GM19239 (cell line): ENCODE results near the gene MALAT1.

ENCODE experiments used
- DNase-seq: peaks from one replicate; pipeline ENCODE4 v3.0.0; 2011; ENCODE audit warnings: low spot score; ENCODE audit not compliant: insufficient read length
- FAIRE-seq: peaks from 2 replicates; lab custom pipeline; 2011; peaks lifted over from hg19 to GRCh38; lab: Jason Lieb, UNC

Gene MALAT1

DNA sequence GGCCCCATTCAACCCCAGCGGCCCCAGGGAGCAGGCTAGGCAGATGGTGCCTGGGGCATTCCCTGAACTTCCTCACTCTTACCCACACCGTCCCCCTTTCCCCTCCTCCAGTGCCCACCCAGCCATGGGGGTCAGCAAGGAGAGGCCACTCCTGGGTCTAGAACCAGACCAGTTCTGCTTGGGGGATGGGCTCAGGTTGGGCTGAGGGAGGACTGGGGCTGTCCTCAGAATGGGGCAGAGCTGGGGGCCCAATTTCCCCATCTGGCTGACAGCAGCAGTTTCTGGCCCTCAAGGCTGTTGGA lies 38.4 kb downstream of the MALAT1 start:
- DNase-seq (no peak), FAIRE-seq (no peak)

DNA sequence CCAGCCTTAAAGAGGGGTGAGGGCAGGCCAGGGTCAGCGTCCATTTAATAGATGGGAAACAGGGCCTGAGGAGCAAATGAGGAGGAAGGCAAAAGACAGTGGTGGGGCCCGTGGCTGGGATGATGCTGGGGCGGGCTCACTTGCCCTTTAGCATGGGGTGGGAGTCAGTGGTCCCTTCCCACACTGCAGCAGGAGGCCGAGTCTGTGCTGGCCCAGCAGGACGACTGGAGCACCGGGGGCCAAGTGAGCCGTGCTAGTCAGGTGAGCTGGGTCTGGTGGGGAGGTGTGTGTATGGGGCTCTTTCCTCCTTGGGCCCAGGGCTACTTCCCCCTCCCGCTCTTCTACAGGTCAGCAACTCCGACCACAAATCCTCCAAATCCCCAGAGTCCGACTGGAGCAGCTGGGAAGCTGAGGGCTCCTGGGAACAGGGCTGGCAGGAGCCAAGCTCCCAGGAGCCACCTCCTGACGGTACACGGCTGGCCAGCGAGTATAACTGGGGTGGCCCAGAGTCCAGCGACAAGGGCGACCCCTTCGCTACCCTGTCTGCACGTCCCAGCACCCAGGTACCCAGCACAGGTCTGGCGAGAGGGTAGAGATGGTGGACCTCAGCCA lies 38.9 kb downstream of the MALAT1 start:
- no peak for DNase-seq
- FAIRE-seq: no peak

DNA sequence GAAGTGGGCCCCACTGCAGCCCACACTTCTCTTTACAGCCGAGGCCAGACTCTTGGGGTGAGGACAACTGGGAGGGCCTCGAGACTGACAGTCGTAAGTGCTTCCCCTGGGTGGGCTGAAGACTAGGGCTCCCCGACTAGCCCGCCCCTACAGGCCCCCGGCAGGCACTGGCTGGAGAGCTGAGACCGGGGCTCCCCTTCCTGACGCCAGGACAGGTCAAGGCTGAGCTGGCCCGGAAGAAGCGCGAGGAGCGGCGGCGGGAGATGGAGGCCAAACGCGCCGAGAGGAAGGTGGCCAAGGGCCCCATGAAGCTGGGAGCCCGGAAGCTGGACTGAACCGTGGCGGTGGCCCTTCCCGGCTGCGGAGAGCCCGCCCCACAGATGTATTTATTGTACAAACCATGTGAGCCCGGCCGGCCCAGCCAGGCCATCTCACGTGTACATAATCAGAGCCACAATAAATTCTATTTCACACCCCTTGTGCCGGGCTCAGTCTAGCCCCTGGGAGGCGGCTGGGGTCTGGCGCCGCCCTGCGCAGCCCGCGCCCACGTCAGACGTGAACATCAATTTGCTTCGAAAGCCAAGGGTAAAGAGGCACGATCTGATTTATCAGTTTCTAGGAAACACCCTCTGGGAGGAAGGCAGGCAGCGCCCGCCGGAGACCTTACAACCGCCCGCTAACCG lies 39.5 kb downstream of the MALAT1 start:
- FAIRE-seq (no peak), DNase-seq (no peak)

DNA sequence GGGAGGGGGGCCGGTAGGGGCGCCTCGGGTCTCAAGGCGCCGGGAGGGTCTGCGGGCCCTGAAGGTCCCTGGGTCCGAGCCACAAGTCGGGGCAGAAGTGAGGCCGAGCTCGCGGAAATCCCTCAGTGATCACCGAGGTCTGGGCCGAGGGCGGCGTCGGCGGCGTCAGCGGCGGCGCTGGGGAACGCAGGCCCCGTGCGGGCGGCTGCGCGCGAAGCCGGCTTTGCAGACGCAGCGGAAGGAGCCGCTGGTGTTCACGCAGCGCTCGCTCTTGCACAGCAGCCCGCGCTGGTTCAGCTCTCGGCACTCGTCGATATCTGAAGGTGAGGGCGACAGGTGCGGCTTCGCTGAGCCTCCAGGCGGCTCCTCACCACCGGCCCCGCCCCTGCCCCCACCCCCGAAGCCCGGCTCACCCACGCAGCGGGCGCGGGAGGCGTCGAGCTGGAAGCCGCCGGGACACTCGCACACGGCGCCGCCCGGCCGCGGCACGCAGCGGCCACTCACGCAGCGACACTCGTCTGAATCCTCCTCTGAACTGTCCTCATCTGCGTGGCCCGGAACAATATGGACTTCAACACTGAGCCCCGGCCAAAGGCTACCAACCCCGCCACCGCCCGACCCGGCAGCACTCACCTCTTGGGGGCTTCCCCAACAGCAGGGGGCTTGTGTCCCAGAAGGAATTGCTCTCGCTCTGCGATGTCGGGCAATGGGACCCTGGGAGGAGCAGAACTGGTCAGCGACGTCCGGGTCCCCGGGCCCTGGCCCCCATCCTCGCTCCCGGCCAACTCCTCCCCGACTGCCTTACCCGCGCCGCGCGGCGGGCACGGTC lies 40.3 kb downstream of the MALAT1 start:
- no peak for FAIRE-seq
- DNase-seq: no peak

DNA sequence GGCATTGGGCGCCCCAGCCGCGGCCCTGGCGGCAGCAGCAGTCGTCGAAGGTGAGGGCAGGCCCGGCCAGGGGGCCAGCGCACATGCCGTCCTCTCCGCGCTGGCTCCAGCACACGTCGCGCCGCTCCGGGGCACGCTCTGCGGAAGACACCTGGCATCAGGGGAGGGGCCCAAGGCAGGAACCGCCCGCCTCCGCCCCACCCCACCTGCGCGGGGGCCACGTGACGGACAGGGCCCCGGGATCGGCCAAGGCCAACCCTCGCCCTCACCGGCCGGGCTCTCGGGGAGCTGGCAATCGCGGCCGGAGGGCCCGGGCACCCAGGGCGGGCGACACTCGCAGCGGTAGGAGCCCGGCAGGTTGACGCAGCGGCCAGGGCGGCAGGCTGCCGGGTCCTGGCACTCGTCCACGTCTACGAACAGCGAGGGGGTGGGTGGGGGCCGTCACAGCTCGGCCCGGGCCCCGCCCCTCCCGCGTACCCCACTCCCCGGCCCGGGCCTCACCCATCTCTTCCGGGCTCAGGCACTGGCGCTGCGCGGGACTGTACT lies 41.0 kb downstream of the MALAT1 start:
- peak; percentile 94 for DNase-seq
- no peak for FAIRE-seq

DNA sequence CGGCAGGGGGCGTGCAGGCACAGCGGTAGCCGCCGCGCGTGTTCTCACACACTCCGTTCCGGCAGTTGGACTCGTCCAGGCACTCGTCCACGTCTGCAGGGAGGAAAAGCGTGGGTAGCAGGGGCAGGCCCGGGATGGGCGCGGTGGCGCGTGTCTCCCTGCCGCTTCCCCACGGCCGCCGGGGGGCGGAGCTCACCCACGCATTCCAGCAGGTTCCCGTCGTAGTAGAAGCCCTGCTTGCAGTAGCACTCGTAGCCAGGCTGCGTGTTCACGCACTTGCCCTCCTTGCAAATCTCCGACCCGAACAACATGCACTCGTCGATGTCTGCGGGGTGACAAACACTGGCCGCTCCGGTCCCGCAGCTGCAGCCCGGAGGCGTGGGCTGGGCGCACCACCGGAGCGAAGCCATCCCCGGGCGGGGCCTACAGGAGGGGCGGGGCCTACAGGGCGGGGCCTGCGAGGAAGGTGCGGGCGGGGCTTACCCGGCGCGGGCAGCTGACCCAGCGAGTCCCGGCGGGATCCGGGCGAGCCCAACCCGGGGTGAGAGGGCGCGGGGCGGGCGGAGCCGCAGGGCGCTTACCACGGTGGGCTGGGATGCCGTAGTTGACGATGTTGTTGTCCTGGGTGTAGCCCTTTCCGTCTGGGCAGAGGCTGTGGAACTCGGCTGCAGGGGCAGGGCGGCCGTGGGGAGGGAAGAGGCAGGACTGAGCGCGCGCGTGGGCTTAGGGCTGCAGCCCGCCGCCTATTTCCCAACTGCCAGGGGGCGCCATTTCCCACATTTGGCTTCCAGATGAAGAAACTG lies 41.6 kb downstream of the MALAT1 start:
- peak; percentile 99 for DNase-seq
- FAIRE-seq: peak; percentile 92

DNA sequence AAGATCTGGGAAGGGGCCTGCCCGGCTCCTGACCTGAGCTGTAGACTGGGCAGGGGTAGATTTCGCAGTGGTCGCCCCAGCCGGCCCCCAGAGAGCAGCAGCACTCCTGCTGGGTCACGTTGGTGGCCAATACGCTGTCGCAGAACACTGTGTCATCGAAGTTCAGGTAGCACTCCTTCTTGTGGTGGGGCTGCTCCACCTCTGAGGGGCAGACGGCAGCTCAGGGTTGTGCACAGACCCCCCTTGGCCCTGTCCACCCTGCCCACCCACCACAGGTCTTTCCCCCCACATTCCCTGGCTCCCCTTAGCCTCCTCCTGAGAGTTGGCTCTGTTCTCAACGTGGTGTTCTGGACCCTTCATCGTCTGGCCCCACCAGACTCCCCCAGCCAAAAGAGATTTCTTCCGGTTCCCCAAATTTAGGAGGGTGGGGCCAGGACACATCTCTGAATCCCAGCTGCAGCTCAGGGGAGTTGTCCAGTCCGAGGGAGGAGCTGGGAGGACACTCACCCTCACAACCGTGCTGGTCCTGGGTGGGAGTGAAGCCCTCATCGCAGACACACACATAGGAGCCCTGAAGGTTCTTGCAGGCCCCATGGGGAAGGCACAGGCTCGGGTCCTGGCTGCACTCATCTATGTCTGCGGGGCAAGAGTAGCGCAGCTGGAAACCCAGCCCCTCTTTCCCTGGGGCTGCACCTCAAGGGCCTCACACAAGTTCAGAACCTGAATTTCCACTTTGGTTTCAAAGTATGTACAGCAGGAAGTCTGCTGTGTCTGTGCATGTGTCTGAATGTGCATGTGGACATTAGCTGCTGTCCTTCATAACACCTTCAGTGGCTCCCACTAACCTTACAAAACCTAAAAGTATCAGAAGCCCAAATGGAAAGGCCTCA lies 42.5 kb downstream of the MALAT1 start:
- DNase-seq (no peak), FAIRE-seq (peak; percentile 47)

DNA sequence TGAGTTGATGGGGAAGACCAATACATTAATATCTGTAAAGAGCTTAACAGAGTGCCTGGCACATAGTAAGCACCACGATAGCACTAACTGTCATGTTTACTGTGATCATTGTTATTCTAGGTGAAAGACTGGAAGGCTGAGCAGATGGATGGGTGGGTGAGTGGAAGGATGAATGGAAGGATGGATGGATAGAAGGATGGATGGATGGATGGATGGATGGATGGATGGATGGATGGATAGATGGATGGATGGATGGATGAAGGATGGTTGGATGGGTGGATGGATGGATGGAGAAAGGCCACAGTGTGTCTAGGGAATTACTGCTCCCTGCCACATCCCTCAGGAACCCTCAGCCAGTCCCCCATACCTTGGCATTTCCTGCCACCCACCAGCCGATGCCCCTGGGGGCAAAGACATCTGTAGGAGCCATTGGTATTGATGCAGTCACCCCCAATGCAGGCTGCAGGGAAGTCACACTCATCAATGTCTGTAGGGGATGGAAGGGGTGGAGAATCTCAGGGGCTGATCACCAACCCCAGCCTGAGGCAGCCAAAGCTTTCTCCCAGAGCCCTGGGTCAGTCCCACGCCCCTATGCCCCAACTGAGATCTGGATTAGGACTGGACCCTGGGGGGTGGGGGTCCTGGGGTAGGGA lies 44.0 kb downstream of the MALAT1 start:
- no peak for DNase-seq
- FAIRE-seq: no peak

DNA sequence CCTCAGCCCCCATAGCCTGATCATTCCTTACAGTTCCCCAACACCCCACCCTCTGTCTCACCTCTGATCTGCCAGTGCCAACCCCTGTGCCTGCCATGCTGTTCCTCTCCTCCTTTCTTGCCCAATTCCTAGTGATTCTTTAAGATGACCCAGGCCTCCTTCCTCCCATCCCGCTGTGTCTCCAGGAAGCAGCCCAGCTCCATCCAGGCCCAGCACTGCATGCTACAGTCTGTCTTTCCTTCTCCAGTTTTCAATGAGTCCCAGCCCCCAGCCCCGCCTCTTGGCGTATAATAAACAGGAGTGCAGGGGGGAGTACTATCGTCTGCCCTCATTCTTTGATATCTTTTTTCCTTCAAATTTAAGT lies 47.0 kb downstream of the MALAT1 start:
- FAIRE-seq (no peak), DNase-seq (no peak)

DNA sequence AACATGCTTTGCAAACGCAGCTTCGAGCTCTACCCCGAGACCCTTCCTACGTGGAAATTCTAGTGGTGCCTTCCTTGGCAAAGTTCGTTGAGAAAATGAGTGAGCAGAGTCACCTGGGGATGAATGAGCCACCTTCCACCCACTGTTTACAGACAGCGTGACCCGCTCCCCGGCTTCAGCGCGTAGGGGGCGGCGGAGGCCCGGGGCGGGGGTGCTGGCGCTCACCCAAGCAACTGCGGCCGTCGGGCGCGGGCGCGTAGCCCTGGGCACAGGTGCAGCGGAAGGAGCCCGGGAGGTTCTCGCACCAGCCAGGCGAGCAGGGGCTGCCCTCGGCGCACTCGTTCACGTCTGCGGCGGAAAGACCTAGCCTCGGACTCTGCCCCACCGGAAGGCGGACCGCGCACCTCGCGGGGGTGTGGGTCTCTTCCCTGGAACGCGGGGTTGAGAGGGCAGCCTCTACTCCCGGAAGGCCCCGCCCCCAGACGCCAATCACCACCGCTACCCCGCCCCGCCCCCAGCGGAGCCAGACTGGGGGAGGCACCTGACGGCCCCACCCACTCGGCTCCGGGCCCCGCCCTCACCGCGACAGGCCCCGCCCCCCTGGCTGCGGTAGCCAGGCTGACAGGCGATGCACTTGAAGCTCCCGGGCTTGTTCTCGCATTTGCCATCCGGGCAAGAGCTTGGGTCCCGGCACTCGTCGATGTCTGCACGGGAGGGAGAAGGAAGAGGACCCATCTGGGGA lies 47.5 kb downstream of the MALAT1 start:
- DNase-seq (peak; percentile 99), FAIRE-seq (peak; percentile 68)

DNA sequence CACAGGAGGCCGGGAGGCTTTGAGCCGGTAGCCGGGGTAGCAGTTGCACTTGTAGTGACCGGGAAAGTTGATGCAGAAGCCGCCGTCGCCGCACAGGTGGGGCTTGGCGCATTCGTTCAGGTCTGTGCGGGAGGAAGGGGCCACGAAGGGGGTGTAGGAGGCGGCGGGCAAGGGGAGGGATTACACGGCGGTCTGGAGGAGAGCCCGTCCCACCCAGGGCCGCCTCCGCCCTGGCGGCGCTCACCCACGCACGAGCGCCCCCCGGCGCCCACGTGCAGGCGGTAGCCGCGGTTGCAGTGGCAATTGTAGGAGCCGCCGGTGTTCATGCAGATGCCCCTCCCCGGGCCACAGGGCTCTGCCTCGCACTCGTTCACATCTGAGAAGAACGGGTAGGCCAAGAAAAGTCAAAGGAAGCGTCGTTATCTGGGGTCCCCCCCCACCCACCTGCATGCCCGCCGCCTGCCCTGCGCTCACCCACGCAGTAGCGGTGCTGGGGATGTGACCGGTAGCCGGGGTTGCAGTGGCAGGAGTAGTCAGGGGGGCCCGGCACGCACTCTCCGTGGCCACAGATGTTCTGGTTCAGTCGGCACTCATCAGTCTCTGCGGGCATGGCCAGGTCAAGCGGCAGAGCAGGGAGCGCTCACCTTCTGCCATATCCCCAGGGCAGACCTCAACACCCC lies 48.7 kb downstream of the MALAT1 start:
- DNase-seq: no peak
- no peak for FAIRE-seq

DNA sequence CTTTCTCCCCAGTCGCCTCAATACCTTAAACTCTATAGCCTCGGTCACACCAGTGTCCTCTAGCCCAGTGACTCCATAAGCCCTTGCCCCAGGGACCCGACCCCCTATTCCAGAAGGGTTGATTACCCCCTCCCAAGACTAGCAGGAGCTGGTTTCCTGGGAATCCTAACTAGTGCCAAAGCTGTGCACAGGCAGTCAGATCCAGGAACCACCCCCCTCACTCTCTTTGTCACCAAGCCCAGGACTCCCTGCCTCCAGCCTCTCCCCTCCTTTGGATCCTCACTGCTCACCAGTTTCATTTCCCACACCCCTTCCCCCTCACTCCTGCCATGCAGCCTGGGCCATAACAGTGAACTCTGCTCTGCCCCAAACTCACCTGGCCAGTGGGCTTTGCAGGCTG lies 49.5 kb downstream of the MALAT1 start:
- no peak for DNase-seq
- FAIRE-seq: no peak

DNA sequence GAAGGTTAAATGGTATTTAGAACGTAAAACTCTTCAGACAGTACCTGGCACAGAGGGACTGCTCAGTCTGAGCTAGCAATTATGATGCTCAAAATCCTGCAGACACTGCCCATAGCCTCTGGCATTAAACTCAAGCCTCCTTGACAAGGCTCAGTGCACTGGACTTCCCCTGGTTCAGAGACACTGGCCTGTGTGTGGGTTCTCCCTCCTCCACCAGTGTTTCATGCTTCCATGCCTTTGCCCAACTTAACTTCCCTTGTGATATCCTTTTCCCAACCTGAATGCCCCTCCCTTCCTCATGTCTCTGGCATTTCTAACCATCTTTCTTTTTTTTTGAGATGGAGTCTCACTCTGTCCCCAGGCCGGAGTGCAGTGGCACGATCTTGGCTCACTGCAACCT lies 50.3 kb downstream of the MALAT1 start:
- FAIRE-seq (no peak), DNase-seq (no peak)

DNA sequence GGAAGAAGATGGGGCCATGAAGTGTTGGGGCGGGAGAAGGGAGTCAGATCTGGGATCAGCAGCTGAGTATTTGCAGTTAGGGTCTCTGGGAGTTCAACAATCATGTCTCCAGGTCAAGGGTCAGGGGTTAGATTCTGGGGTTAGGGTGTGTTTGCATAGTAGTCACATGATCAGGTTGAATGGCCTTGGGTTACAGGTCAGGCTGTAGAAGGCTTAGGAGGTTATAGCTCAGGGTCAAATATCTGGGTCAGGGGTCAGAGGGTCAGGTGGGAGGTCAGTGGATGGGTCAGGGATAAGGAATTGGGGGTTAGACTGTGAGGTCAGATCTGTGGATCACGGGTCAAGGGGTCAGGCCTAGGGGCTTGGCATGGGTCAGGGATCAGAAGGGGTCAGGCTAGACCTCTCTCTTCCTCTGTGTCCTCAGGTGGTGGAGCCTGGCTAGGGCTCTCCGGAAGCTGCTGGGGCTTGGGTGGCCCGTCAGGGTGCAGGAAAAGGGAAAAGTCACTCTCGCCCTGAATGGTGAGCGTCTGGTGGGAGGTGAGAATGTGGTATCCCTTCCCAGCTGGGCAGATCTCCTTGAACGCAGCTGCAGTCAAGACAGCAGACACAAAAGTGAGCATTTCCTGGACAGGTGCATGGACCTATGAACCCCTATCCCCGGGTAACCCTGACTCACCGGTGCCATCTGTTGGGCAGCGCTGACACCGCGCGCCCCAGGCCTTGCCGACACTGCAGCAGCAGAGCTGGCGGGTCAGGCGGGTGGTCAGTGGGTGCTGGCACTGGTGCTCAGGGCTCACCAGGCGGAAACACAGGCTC lies 52.9 kb downstream of the MALAT1 start:
- FAIRE-seq: peak; percentile 77
- DNase-seq: peak; percentile 89

DNA sequence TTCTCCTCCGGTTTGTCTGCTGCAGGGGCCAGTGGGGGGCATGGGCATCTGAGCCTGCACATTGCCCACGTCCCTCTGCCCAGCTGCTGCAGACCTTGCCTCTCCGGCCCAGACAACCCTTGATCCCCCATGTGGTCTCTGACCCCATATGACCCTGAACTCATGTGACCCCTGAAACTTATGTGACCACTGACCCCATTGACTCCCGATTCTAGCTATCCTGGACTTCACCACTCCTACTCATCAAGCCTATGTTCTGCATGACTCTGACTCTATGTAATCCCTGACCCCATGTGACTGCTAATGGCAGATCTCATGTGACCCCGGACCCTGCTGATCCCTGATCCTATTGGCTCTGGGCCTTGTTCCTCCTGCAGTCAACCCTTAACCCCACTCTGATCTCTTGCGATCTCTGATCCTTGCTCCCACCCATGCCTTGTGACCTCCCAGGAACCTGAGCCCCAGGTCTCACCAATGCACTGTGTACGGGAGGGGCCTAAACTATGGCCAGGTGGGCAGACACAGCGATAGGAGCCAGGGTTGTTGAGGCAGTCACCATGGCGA lies 53.6 kb downstream of the MALAT1 start:
- FAIRE-seq (no peak), DNase-seq (no peak)

DNA sequence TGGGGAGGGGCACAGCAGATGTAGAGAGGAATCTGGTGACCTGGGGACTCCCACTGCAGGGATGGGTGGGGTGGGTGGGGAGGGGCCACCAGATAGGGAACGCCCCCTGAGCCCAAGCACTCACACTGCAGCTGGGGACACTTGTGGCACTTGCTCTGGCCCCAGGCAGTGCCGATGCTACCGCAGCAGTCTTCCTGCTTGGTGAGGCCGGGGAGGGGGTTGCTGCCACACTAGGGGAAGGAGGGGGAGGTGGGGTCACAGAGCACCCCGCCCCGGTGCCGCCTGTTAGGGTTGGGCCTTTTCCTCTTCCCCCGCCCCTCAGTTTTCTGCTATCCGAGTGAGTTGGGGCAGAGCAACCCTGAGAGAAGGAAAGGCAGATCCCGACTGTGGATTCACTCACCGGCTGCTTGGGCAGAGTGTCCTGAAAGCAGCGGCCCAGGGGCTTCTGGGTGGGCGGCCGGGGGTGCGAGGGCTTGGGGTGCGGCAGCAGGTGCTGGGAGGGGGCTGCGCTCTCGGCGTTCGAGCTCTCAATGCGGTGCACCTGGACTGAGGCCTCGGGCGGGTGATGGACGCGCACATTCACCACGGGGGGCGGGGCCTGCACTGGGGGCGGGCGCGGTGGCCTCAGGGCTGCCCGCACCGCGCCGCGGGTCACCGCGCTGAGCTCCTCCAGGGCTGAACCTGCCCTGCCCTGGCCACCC lies 54.6 kb downstream of the MALAT1 start:
- DNase-seq (no peak), FAIRE-seq (no peak)
